Measurements from ENCODE around the gene PRCD.
"Not testable (repeated sequence)": the region's sequence is repeated elsewhere in the genome, so short reads cannot be mapped to it uniquely, and the experiment has no call there.

The PRCD gene

DNA sequence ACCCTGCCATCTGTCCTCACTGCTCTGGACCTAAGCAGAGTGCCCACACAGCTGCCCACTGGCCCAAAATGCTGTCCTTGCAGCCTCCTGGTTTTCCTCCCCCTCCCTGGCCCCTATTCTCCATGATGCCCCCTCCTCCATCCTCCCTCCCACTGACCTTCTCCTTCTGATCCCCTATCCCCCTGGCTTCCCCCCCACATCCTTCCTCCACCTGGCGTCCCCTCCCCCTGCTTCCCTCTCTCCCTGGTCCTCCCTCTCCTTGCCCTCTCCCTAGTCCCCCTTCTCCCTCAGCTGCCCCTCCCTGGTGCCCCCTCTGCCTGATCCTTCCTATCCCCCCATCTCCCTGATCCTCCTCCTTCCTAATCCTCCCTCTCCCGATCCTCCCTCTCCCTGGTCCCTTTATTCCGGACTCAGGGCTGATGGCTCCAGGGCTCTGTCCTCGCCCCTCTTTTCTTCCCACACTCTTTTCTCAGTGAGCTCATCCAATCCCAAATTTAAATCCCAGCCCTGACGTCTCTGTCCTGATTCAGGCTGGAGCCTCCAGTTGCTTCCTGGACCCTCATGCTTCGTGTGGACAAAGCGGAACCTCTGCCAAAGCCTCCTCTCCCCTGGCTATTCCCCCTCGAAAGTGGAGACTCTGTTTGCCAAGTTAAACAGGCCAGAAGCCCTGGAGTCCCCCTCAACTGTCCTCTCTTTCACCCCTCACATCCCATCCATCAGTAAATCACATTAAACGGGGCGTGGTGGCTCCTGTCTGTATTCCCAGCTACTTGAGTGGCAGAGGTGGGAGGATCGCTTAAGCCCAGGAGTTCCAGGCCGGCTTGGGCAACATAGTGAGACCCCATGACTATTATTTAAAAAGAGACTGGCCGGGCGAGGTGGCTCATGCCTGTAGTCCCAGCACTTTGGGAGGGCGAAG is 20.5 kb upstream of the PRCD start:
- Histone ChIP-seq H3K4me3 (ENCODE audit: low read depth in 1 of 2, low read length in 2 of 2) (no peak overlapping the region), H3K9me3 (ENCODE audit: control insufficient read depth in 1 of 2, low read length in 2 of 2) (no peaks in the 10 kb centered on the region), H3K36me3 (ENCODE audit: control insufficient read depth in 1 of 2, insufficient read depth in 2 of 2, low read length in 2 of 2) (no peaks in the 10 kb centered on the region), H3K4me1 (ENCODE audit: control insufficient read depth in 1 of 2, insufficient read depth in 2 of 2, low read length in 2 of 2) (peaks cover 0 to 9% of the 10 kb centered on the region in 2 donors), H3K27me3 (ENCODE audit: low read depth, low read length) (no peaks in the 10 kb centered on the region), H3K27ac (ENCODE audit: low read length) (no peak overlapping the region)

DNA sequence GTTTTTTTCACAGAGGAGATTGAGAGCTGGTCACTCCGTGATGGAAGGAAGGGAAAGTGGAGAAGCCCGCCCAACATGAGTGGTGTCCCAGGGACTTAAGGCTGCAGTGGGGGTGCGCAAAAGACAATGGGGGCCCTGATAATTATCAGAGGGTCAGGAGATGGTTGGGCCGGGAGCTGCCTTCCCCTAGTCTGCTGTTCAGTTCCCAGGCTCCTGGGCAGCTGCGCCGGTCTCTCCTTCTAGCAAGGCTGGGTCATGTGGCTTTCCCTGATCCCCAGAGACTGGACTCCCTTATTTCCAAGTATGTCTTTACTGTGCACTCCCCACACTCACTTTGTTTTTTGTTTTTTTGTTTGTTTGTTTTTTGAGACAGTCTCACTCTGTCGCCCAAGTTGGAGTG is 18.6 kb upstream of the PRCD start:
- no peak overlapping the region for H3K4me3 ChIP-seq (ENCODE audit: low read depth in 1 of 2, low read length in 2 of 2)
- H3K27me3 ChIP-seq (ENCODE audit: low read depth, low read length), result no peaks in the 10 kb centered on the region
- no peaks in the 10 kb centered on the region for H3K9me3 ChIP-seq (ENCODE audit: control insufficient read depth in 1 of 2, low read length in 2 of 2)
- no peak overlapping the region for H3K27ac ChIP-seq (ENCODE audit: low read length)
- H3K4me1 ChIP-seq (ENCODE audit: control insufficient read depth in 1 of 2, insufficient read depth in 2 of 2, low read length in 2 of 2), result peaks cover 0 to 18% of the 10 kb centered on the region in 2 donors
- H3K36me3 ChIP-seq (ENCODE audit: control insufficient read depth in 1 of 2, insufficient read depth in 2 of 2, low read length in 2 of 2), result no peaks in the 10 kb centered on the region

DNA sequence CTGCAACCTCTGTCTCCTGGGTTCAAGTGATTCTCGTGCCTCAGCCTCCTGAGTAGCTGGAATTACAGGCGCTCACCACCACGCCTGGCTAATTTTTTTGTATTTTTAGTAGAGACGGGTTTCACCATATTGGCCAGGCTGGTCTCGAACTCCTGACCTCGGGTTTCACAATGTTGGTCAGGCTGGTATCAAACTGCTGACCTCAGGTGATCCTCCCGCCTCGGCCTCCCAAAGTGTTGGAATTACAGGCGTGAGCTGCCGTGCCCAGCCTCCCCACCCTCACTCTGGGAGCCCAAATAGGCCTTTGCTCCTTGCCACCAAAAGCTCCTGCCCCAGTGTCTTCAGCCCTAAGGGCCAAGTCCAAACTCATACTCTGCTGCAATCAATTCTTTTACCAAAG is 18.2 kb upstream of the PRCD start:
- H3K4me3 ChIP-seq (ENCODE audit: low read depth in 1 of 2, low read length in 2 of 2); H3K36me3 ChIP-seq (ENCODE audit: control insufficient read depth in 1 of 2, insufficient read depth in 2 of 2, low read length in 2 of 2); H3K27ac ChIP-seq (ENCODE audit: low read length); H3K9me3 ChIP-seq (ENCODE audit: control insufficient read depth in 1 of 2, low read length in 2 of 2); H3K27me3 ChIP-seq (ENCODE audit: low read depth, low read length): not testable (repeated sequence)
- peaks cover 0 to 18% of the 10 kb centered on the region in 2 donors for H3K4me1 ChIP-seq (ENCODE audit: control insufficient read depth in 1 of 2, insufficient read depth in 2 of 2, low read length in 2 of 2)

DNA sequence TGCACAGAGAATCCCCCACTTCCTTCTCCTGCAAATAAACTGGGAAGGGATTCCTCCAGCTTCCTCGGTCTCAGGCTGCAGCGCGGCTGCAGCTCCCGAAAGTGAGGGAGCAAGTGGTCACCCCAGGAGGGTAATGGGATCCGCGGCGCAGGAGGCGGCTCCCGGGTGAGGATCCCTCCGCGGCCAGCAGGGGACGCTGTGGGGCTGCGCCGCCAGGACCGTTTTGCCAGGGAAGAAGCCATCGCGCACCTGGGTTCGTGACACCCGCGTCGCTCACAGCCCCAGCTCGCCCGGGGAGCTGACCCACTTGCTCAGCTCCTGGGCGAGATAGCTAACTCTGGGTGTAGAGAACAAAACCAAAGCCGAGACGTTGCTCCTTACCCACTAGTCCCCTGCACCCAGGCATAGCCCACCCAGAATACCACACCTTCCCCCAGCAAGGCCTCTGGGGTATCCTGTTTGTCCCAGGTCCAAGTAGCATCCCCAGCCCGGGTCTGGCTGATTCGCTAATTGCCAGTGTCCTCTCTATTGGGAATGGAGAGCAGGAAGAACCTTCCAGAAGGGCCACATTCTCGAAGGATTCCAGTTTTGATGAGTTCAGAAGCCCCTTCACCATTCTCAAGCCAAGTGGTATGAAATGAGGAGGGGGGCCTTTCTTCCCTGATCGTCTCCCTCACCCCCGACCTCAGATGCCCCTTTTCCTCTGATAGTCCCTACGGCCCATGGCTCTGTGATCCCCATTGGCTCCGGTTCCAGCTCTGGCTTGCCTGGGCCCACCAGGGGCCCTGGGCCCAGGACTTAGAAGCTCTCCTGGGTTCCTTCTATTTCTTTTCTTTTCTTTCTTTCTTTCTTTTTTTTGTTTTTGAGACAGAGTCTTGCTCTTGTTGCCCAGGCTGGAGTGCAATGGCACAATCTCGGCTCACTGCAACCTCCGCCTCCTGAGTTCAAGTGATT is 16.5 kb upstream of the PRCD start:
- no peak overlapping the region for H3K27ac ChIP-seq (ENCODE audit: low read length)
- peak overlapping the region in 1 of 2 donors; percentile 19 for H3K4me3 ChIP-seq (ENCODE audit: low read depth in 1 of 2, low read length in 2 of 2)
- no peaks in the 10 kb centered on the region for H3K9me3 ChIP-seq (ENCODE audit: control insufficient read depth in 1 of 2, low read length in 2 of 2)
- no peaks in the 10 kb centered on the region for H3K27me3 ChIP-seq (ENCODE audit: low read depth, low read length)
- H3K4me1 ChIP-seq (ENCODE audit: control insufficient read depth in 1 of 2, insufficient read depth in 2 of 2, low read length in 2 of 2), result peaks cover 4 to 25% of the 10 kb centered on the region in 2 donors
- H3K36me3 ChIP-seq (ENCODE audit: control insufficient read depth in 1 of 2, insufficient read depth in 2 of 2, low read length in 2 of 2), result no peaks in the 10 kb centered on the region

DNA sequence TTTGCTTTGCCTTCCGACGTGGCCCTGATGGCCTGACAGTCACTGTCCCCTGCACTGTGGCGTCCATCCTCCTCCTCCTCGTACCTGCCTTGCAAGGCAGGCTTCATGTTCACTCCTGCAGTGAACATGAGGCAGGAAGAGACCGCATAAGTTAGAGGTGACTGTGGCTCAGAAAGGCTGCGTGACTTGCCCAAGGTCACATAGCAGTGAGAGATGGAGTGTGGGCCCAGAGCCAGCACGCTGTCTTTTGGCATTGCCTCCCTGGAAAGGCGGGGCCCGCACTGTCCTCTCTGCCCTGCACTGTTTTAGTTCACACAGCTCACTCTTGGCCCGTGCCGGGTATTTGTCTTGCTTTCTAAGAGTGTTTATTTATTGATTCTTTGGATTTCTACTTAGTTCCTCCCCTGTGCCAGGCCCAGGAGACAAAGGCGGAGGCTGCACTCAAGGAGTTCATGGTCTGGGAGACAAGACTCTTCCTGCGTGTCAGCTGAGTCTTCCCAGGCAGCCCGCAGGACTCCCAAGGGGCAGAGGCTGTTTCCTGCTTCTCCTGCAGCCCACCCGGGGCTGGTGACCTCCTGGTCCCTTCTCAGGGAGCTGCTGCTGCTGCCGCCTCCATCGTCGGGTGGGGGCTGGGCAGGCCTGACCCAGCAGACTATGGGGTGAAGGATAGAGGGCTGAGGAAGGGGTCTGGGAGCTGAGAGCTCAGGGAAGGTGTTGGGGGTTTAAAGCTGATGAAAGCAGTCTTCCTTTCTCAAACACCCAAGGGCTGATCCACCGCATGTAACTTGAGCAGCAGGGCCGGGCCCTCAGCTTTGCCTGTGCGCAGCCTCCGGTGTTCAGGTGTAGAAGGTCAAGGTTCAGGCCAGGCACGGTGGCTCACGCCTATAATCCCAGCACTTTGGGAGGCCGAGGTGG is 15.0 kb upstream of the PRCD start:
- H3K36me3 ChIP-seq (ENCODE audit: control insufficient read depth in 1 of 2, insufficient read depth in 2 of 2, low read length in 2 of 2), result no peaks in the 10 kb centered on the region
- no peak overlapping the region for H3K27ac ChIP-seq (ENCODE audit: low read length)
- peaks cover 4 to 30% of the 10 kb centered on the region in 2 donors for H3K4me1 ChIP-seq (ENCODE audit: control insufficient read depth in 1 of 2, insufficient read depth in 2 of 2, low read length in 2 of 2)
- no peak overlapping the region for H3K4me3 ChIP-seq (ENCODE audit: low read depth in 1 of 2, low read length in 2 of 2)
- no peaks in the 10 kb centered on the region for H3K9me3 ChIP-seq (ENCODE audit: control insufficient read depth in 1 of 2, low read length in 2 of 2)
- no peaks in the 10 kb centered on the region for H3K27me3 ChIP-seq (ENCODE audit: low read depth, low read length)

DNA sequence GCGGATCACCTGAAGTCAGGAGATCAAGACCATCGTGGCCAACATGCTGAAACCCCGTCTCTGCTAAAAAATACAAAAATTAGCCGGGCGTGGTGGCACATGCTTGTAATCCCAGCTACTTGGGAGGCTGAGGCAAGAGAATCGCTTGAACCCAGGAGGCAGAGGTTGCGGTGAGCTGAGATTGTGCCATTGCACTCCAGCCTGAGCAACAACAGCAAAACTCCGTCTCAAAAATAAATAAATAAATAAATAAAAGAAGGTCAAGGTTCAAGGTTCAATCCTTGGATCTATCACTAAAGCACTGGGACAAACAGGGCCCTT is 14.4 kb upstream of the PRCD start:
- H3K36me3 ChIP-seq (ENCODE audit: control insufficient read depth in 1 of 2, insufficient read depth in 2 of 2, low read length in 2 of 2); H3K4me3 ChIP-seq (ENCODE audit: low read depth in 1 of 2, low read length in 2 of 2); H3K27ac ChIP-seq (ENCODE audit: low read length); H3K27me3 ChIP-seq (ENCODE audit: low read depth, low read length); H3K9me3 ChIP-seq (ENCODE audit: control insufficient read depth in 1 of 2, low read length in 2 of 2): not testable (repeated sequence)
- H3K4me1 ChIP-seq (ENCODE audit: control insufficient read depth in 1 of 2, insufficient read depth in 2 of 2, low read length in 2 of 2), result peaks cover 4 to 32% of the 10 kb centered on the region in 2 donors

DNA sequence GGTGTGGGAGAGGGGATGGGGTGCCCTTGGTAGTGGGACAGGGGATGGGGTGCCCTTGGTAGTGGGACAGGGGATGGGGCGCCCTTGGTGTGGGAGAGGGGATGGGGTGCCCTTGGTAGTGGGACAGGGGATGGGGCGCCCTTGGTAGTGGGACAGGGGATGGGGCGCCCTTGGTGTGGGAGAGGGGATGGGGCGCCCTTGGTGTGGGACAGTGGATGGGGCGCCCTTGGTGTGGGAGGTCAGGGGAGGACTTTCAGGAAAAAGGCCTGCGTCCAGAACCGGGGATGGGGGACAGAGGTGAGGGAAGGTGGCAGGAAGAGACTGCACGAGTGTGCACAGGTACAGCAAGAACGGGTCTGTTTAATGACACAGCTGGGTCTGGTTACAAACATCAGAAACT is 12.8 kb upstream of the PRCD start:
- not testable (repeated sequence) for H3K36me3 ChIP-seq (ENCODE audit: control insufficient read depth in 1 of 2, insufficient read depth in 2 of 2, low read length in 2 of 2); H3K27me3 ChIP-seq (ENCODE audit: low read depth, low read length); H3K4me3 ChIP-seq (ENCODE audit: low read depth in 1 of 2, low read length in 2 of 2); H3K27ac ChIP-seq (ENCODE audit: low read length); H3K9me3 ChIP-seq (ENCODE audit: control insufficient read depth in 1 of 2, low read length in 2 of 2)
- H3K4me1 ChIP-seq (ENCODE audit: control insufficient read depth in 1 of 2, insufficient read depth in 2 of 2, low read length in 2 of 2), result peaks cover 4 to 42% of the 10 kb centered on the region in 2 donors

DNA sequence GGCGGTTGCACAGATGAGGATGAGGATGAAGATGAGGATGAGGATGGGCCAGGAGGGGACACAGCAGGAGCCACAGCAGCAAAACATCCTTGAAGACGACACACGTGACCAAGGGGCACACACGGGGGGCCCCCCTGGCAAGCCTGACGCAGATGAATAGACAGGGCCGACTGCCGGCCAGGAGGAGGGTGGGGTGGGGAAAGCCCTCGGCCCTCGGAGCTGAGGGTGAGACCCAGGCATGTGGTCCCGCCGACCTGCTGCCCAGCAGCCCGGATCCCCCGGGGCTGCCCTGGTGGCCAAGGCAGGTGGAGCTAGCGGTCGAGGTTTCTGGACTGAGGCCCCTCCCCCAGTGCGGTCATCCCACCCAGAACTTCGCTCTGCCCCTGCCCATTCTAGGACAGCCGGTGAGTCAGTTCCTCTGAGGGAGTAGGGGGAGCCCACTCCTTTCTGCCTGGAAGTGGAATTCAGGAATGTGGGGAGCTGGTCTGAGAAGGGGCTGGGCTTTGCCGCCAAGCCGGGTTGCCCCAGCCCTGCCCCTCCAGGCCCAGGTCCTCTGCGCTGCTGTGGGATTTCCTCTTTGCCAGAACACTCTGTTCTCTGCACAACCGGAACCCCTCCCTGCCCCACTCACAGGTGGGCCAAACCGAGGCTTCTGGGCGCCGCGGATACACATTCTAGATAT is 12.3 kb upstream of the PRCD start:
- Histone ChIP-seq H3K9me3 (ENCODE audit: control insufficient read depth in 1 of 2, low read length in 2 of 2) (no peaks in the 10 kb centered on the region), H3K4me1 (ENCODE audit: control insufficient read depth in 1 of 2, insufficient read depth in 2 of 2, low read length in 2 of 2) (peaks cover 4 to 42% of the 10 kb centered on the region in 2 donors), H3K27ac (ENCODE audit: low read length) (no peak overlapping the region), H3K36me3 (ENCODE audit: control insufficient read depth in 1 of 2, insufficient read depth in 2 of 2, low read length in 2 of 2) (no peaks in the 10 kb centered on the region), H3K27me3 (ENCODE audit: low read depth, low read length) (no peaks in the 10 kb centered on the region), H3K4me3 (ENCODE audit: low read depth in 1 of 2, low read length in 2 of 2) (no peak overlapping the region)

DNA sequence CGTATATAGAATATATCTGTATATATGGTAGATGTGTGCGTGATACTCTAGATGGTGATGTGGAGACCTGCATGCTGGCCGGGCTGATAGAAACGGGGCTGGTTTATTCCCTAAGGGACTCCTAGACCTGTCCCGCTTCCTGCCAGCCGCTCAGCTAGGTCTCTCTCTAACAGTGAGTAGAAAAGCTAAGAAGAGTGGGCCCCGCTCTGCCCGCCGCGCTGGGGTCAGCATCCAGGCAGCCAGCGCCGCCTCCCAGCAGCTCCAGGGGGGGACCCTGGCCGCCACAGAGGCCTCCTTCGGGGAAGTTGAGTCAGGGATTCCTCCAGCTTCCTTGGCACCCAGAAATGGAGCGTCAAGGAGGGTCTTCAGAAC is 11.7 kb upstream of the PRCD start:
- Histone ChIP-seq H3K9me3 (ENCODE audit: control insufficient read depth in 1 of 2, low read length in 2 of 2) (no peaks in the 10 kb centered on the region), H3K27ac (ENCODE audit: low read length) (peak overlapping the region; percentile 67), H3K36me3 (ENCODE audit: control insufficient read depth in 1 of 2, insufficient read depth in 2 of 2, low read length in 2 of 2) (no peaks in the 10 kb centered on the region), H3K27me3 (ENCODE audit: low read depth, low read length) (no peaks in the 10 kb centered on the region), H3K4me1 (ENCODE audit: control insufficient read depth in 1 of 2, insufficient read depth in 2 of 2, low read length in 2 of 2) (peaks cover 4 to 37% of the 10 kb centered on the region in 2 donors), H3K4me3 (ENCODE audit: low read depth in 1 of 2, low read length in 2 of 2) (peak overlapping the region in 1 of 2 donors; percentile 40)

DNA sequence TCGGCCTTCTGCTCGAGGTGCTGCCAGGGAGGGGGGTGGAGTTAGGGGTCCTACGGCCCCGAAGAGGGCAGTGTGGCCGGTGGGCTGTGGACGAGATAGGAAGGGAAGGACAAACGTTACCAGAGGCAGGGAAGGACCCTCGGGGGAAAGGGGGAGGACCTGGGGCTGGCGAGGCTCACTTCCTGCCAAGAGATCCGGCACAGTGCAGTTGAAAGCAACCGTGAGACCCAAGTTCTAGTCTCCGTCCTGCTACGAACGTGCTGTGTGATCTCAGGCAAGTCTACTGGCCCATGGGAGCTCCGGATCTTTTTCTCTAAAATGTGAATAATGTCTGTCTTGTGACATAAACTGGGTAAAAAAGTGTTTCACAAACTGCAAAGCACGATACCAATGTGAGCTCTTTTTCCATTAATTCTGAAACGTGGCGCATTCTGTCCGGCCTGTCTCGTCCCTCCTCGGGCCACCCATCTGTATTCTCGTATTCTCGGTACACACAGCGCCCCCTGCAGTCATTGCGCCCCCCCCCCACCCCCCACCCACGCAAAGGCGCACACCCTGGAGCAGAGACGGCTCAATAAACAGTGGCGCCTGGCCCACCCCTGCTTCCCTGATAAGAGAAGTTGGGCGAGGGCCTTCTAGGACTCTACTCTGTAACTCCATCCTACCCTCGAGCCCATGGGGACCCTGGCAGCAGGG is 11.2 kb upstream of the PRCD start:
- H3K4me1 ChIP-seq (ENCODE audit: control insufficient read depth in 1 of 2, insufficient read depth in 2 of 2, low read length in 2 of 2), result peaks cover 4 to 34% of the 10 kb centered on the region in 2 donors
- peak overlapping the region in 1 of 2 donors; percentile 40 for H3K4me3 ChIP-seq (ENCODE audit: low read depth in 1 of 2, low read length in 2 of 2)
- no peaks in the 10 kb centered on the region for H3K9me3 ChIP-seq (ENCODE audit: control insufficient read depth in 1 of 2, low read length in 2 of 2)
- H3K27me3 ChIP-seq (ENCODE audit: low read depth, low read length), result no peaks in the 10 kb centered on the region
- peak overlapping the region; percentile 86 for H3K27ac ChIP-seq (ENCODE audit: low read length)
- H3K36me3 ChIP-seq (ENCODE audit: control insufficient read depth in 1 of 2, insufficient read depth in 2 of 2, low read length in 2 of 2), result no peaks in the 10 kb centered on the region

All from muscle layer of duodenum (tissue), 2 donors.